ENCODE measurements around the gene ACMSD. TPM values are rescaled to one million over a fixed set of nuclear protein-coding genes. Genes with fewer than 3 reads are reported as not detected.

The ACMSD gene
- total RNA-seq, 4 donors from 2014 or later, result 0.56 TPM; not detected in 3

DNA sequence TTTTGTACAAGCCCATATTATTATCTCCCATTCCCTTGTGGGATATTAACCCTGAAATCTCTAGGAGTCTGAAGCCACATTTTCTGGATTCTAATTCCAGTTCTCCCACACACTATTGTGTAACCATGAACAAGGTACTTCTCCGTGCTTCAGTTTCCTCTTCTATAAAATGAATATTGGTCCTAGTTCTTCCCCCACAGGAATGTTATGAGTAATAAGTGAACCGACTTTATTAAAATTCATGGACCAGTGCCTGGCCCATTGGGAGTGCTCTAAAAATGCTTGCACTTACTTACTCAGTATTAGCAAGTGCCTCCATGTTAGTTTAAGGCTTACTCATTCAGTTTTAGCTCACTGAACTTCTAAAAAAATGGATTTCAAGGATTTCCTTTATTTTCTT is 1.4 kb upstream of the ACMSD start:
- TF ChIP-seq EP300 (IDR thresholded peaks at IDR 0.05), result no peak
- TF ChIP-seq POLR2A (IDR thresholded peaks at IDR 0.05), result no peak
- no peak for DNase-seq (ENCODE audit: low spot score in 2 of 2)
- Histone ChIP-seq H3K9me3 (no peaks in the 10 kb centered on the region), H3K27me3 (no peaks in the 10 kb centered on the region), H3K36me3 (no peaks in the 10 kb centered on the region), H3K27ac (no peak overlapping the region), H3K4me3 (no peak overlapping the region), H3K4me1 (no peaks in the 10 kb centered on the region)
- 77% methylated on average over 2 of the region's 2 CpGs for WGBS

DNA sequence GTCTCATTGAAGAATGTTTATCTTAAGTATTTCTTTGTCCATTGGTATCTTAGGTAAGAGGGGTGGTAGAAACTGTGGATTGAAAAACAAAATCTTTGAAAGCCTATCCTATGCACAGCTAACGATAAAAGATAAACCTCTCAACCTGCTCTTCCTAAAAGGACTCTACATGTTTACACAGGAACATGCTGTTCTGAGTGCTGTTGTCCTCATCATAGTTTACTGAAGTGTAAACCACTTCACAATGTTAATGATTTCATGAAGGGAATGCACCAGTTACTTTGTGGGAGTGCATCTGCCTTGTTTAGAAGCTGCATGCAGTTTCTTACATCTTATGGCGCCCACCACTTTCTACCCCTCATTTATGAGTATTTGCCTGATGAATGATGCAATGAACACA is 1.2 kb downstream of the ACMSD start:
- Histone ChIP-seq H3K27ac (no peak overlapping the region), H3K27me3 (no peaks in the 10 kb centered on the region), H3K36me3 (no peaks in the 10 kb centered on the region), H3K4me1 (no peaks in the 10 kb centered on the region), H3K9me3 (no peaks in the 10 kb centered on the region), H3K4me3 (no peak overlapping the region)
- WGBS, result 90% methylated on average over 2 of the region's 2 CpGs
- TF ChIP-seq POLR2A (IDR thresholded peaks at IDR 0.05) (no peak), EP300 (IDR thresholded peaks at IDR 0.05) (no peak), POLR2AphosphoS5 (IDR thresholded peaks at IDR 0.05) (no peak)
- TF ChIP-seq, protein P1, sequence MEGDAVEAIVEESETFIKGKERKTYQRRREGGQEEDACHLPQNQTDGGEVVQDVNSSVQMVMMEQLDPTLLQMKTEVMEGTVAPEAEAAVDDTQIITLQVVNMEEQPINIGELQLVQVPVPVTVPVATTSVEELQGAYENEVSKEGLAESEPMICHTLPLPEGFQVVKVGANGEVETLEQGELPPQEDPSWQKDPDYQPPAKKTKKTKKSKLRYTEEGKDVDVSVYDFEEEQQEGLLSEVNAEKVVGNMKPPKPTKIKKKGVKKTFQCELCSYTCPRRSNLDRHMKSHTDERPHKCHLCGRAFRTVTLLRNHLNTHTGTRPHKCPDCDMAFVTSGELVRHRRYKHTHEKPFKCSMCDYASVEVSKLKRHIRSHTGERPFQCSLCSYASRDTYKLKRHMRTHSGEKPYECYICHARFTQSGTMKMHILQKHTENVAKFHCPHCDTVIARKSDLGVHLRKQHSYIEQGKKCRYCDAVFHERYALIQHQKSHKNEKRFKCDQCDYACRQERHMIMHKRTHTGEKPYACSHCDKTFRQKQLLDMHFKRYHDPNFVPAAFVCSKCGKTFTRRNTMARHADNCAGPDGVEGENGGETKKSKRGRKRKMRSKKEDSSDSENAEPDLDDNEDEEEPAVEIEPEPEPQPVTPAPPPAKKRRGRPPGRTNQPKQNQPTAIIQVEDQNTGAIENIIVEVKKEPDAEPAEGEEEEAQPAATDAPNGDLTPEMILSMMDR (IDR thresholded peaks at IDR 0.05), result no peak
- no peak for DNase-seq (ENCODE audit: low spot score in 2 of 2)

DNA sequence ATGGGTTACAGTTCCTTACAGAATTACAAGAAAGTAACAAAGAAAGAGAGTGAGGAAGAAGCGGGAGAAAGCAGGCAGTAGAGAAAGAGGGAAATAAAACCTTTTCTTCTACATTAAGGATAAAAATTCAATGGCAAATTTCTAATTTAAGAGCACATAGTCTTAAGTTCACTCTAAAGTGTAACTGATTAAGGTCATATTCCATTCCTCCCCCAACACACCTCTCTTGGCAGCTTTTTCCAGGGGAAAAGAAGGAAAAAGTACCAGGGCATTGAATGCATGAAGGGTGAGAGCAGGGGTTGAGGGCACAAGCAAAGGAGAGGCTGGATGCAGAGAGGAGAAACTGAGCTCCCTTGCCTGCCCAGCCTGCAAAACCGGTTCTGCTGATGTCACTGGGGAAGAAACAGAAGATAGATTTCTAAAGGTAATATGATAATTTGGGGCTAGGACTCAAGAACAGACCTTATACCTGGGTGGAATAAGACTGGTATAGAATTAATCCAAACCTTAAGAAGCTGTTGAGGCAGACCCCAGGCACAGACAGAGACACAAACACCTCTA is 4.6 kb downstream of the ACMSD start:
- Histone ChIP-seq H3K4me1 (no peaks in the 10 kb centered on the region), H3K9me3 (no peaks in the 10 kb centered on the region), H3K36me3 (no peaks in the 10 kb centered on the region), H3K27me3 (no peaks in the 10 kb centered on the region), H3K27ac (no peak overlapping the region), H3K4me3 (no peak overlapping the region)
- DNase-seq (ENCODE audit: low spot score in 2 of 2), result no peak
- WGBS, result 77% methylated on average over 2 of the region's 2 CpGs
- TF ChIP-seq EP300 (IDR thresholded peaks at IDR 0.05), result no peak
- TF ChIP-seq, protein P1 (IDR thresholded peaks at IDR 0.05), result no peak
- TF ChIP-seq POLR2A (IDR thresholded peaks at IDR 0.05), result no peak
- TF ChIP-seq POLR2AphosphoS5 (IDR thresholded peaks at IDR 0.05), result no peak

DNA sequence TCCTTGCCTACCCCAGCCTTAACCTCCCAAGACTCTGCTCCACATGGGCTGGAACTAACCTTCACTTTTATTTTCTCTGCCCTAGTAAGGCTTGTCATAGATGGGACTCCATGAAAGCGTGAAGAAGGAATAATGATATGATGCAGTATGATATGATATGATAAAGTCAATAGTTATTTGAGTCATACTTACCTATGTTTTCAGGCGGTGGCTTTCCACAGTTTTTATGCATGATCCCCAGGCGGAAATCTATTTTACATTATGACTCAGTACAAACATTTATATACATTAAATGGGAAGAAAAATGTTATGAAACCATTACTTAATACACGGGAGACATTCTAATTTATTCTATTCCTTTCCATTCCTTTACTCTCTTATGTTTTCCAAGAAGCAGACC is 5.6 kb downstream of the ACMSD start:
- WGBS, result 89% methylated on average over 4 of the region's 4 CpGs
- H3K27ac ChIP-seq, result no peak overlapping the region
- DNase-seq (ENCODE audit: low spot score in 2 of 2), result no peak
- H3K4me1 ChIP-seq, result no peaks in the 10 kb centered on the region
- H3K9me3 ChIP-seq, result peaks cover 4% of the 10 kb centered on the region
- H3K4me3 ChIP-seq, result no peak overlapping the region
- H3K36me3 ChIP-seq, result no peaks in the 10 kb centered on the region
- TF ChIP-seq, protein P1 (IDR thresholded peaks at IDR 0.05), result no peak
- TF ChIP-seq EP300 (IDR thresholded peaks at IDR 0.05) (no peak), POLR2A (IDR thresholded peaks at IDR 0.05) (no peak), POLR2AphosphoS5 (IDR thresholded peaks at IDR 0.05) (no peak)
- no peaks in the 10 kb centered on the region for H3K27me3 ChIP-seq

- Histone ChIP-seq H3K4me1 (no peaks in the 10 kb centered on the region), H3K4me3 (no peak overlapping the region), H3K36me3 (no peaks in the 10 kb centered on the region), H3K9me3 (peaks cover 4% of the 10 kb centered on the region), H3K27ac (no peak overlapping the region), H3K27me3 (no peaks in the 10 kb centered on the region)
- 77% methylated on average over 2 of the region's 2 CpGs for WGBS
- no peak for DNase-seq (ENCODE audit: low spot score in 2 of 2)
- no peak for TF ChIP-seq POLR2A (IDR thresholded peaks at IDR 0.05)
- TF ChIP-seq, protein P1 (IDR thresholded peaks at IDR 0.05), result no peak
- no peak for TF ChIP-seq POLR2AphosphoS5 (IDR thresholded peaks at IDR 0.05)
These were observed 6.6 kb downstream of the ACMSD start for GRCh38 chr2:134845028-134845427.

DNA sequence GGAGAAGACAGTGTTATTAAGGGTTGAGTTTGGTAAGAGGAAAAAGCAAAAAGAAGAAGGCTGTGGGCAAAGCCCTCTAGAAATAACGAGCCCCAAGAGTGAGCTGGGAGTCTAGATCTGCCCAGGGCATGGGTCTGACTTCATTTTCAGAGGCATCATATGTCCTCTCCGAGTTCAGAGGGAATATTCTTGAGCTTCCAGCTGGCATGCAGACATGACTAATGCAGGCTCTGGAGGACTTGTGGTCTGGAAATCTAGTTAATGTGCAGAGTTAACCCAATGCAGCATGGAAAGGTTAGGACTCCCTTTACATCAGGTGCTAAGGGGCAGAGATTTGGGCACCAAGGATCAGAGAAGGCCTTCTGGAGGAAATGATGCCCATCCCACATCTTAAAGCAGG is 7.3 kb downstream of the ACMSD start:
- 44% methylated on average over 2 of the region's 2 CpGs for WGBS
- Histone ChIP-seq H3K4me3 (no peak overlapping the region), H3K36me3 (no peaks in the 10 kb centered on the region), H3K9me3 (peaks cover 4% of the 10 kb centered on the region), H3K27me3 (no peaks in the 10 kb centered on the region), H3K27ac (no peak overlapping the region), H3K4me1 (no peaks in the 10 kb centered on the region)
- no peak for DNase-seq (ENCODE audit: low spot score in 2 of 2)
- TF ChIP-seq POLR2A (IDR thresholded peaks at IDR 0.05) (no peak), POLR2AphosphoS5 (IDR thresholded peaks at IDR 0.05) (no peak), EP300 (IDR thresholded peaks at IDR 0.05) (no peak)
- TF ChIP-seq, protein P1 (IDR thresholded peaks at IDR 0.05), result no peak
